ENCODE data around the gene LPIN1. TPM values are rescaled to one million over a fixed set of nuclear protein-coding genes. Genes with fewer than 3 reads are reported as not detected.
"Not testable (repeated sequence)": the region's sequence is repeated elsewhere in the genome, so short reads cannot be mapped to it uniquely, and the experiment has no call there.

Gene LPIN1
- total and polyA plus RNA-seq, 4 experiments from 2014 or later: 13.3 to 83.9 (median 51.5) TPM

- no peak for DNase-seq
- Histone ChIP-seq H3K4me1 (ENCODE audit: insufficient read depth, low read length) (no peaks in the 10 kb centered on the region), H3K36me3 (ENCODE audit: insufficient read depth, low read length) (no peaks in the 10 kb centered on the region), H3K9me3 (ENCODE audit: control insufficient read depth in 1 of 2, low read length in 2 of 2) (no peaks in the 10 kb centered on the region), H3K27ac (ENCODE audit: low read depth, low read length) (no peak overlapping the region), H3K27me3 (ENCODE audit: insufficient read depth, low read length) (no peaks in the 10 kb centered on the region), H3K4me3 (ENCODE audit: low read length in 2 of 2) (no peak overlapping the region)
- Mint-ChIP-seq H3K4me1 (peaks cover 0 to 8% (median 3%) of the 10 kb centered on the region in 4 donors), H3K27me3 (peaks cover 11 to 19% of the 10 kb centered on the region in 2 donors), H3K9me3 (no peaks in the 10 kb centered on the region), H3K4me3 (no peak overlapping the region), H3K27ac (no peak overlapping the region), H3K36me3 (no peaks in the 10 kb centered on the region)
- CTCF ChIA-PET (ENCODE audit: partially characterized antibody): interaction anchor here (0.6 to 1.7 kb wide), 3 partner anchors 47 to 1274 kb away, joined by 3 to 5 read pairs (median 3); no protein-coding TSS in a partner anchor
- POLR2A ChIA-PET (ENCODE audit: partially characterized antibody): no interaction called here
- intact Hi-C loops (cut with micrococcal nuclease): no loop called here
These were observed 13.8 kb upstream of the LPIN1 start for GRCh38 chr2:11732587-11732986.

GRCh38 chr2:11737852-11738251, 8.6 kb upstream of the LPIN1 start:
- not testable (repeated sequence) for H3K36me3 ChIP-seq (ENCODE audit: insufficient read depth, low read length); H3K27ac Mint-ChIP-seq; DNase-seq; H3K9me3 Mint-ChIP-seq; H3K36me3 Mint-ChIP-seq; H3K4me3 Mint-ChIP-seq; H3K4me1 ChIP-seq (ENCODE audit: insufficient read depth, low read length); H3K27me3 ChIP-seq (ENCODE audit: insufficient read depth, low read length); H3K4me3 ChIP-seq (ENCODE audit: low read length in 2 of 2); H3K9me3 ChIP-seq (ENCODE audit: control insufficient read depth in 1 of 2, low read length in 2 of 2); H3K27me3 Mint-ChIP-seq; H3K27ac ChIP-seq (ENCODE audit: low read depth, low read length)
- intact Hi-C loops (cut with micrococcal nuclease): loop anchor here (1.0 kb wide), 1 partner anchor 41 kb away; no protein-coding TSS in a partner anchor
- ChIA-PET CTCF (ENCODE audit: partially characterized antibody) (interaction anchor here (1.2 to 7.6 kb wide), 4 partner anchors 16 to 46 kb away, joined by 5 to 110 read pairs (median 10); no protein-coding TSS in a partner anchor), POLR2A (ENCODE audit: partially characterized antibody) (interaction anchor here (1.2 kb wide), 1 partner anchor 42 kb away, joined by 3 read pairs; no protein-coding TSS in a partner anchor)
- H3K4me1 Mint-ChIP-seq: peaks cover 0 to 10% (median 4%) of the 10 kb centered on the region in 4 donors

GRCh38 chr2:11738589-11739436, 7.6 kb upstream of the LPIN1 start:
- ChIA-PET POLR2A (ENCODE audit: partially characterized antibody) (interaction anchor here (0.6 to 1.8 kb wide), 4 partner anchors 8 to 41 kb away, joined by 3 to 7 read pairs (median 3); partner anchors contain the start of gene LPIN1), CTCF (ENCODE audit: partially characterized antibody) (interaction anchor here (0.8 to 7.6 kb wide), 13 partner anchors 8 to 45 kb away, joined by 3 to 110 read pairs (median 5); no protein-coding TSS in a partner anchor)
- Histone ChIP-seq H3K9me3 (ENCODE audit: control insufficient read depth in 1 of 2, low read length in 2 of 2) (no peaks in the 10 kb centered on the region), H3K27me3 (ENCODE audit: insufficient read depth, low read length) (no peaks in the 10 kb centered on the region), H3K27ac (ENCODE audit: low read depth, low read length) (no peak overlapping the region), H3K36me3 (ENCODE audit: insufficient read depth, low read length) (no peaks in the 10 kb centered on the region), H3K4me3 (ENCODE audit: low read length in 2 of 2) (no peak overlapping the region), H3K4me1 (ENCODE audit: insufficient read depth, low read length) (peaks cover 11% of the 10 kb centered on the region)
- Mint-ChIP-seq H3K27ac (peak overlapping the region in 1 of 7 donors; percentile 36), H3K36me3 (no peaks in the 10 kb centered on the region), H3K9me3 (no peaks in the 10 kb centered on the region), H3K4me3 (no peak overlapping the region), H3K4me1 (peaks cover 3 to 20% (median 8%) of the 10 kb centered on the region in 4 donors), H3K27me3 (peaks cover 0 to 3% of the 10 kb centered on the region in 2 donors)
- intact Hi-C loops (cut with micrococcal nuclease): loop anchor here (1.0 kb wide), 1 partner anchor 40 kb away; no protein-coding TSS in a partner anchor
- peak in 2 of 5 donors; percentile 31 to 49 for DNase-seq

GRCh38 chr2:11740723-11741122, 5.7 kb upstream of the LPIN1 start:
- Mint-ChIP-seq H3K27ac (peak overlapping the region in 2 of 7 donors; percentile 18 to 21), H3K36me3 (no peaks in the 10 kb centered on the region), H3K9me3 (no peaks in the 10 kb centered on the region), H3K4me1 (peaks cover 18 to 37% (median 21%) of the 10 kb centered on the region in 4 donors), H3K4me3 (no peak overlapping the region), H3K27me3 (no peaks in the 10 kb centered on the region)
- intact Hi-C loops (cut with micrococcal nuclease): loop anchor here (10.0 kb wide), 1 partner anchor 396 kb away; the partner anchor contains the start of gene ROCK2
- ChIA-PET CTCF (ENCODE audit: partially characterized antibody) (interaction anchor here (0.7 to 7.6 kb wide), 5 partner anchors 10 to 60 kb away, joined by 3 to 110 read pairs (median 4); no protein-coding TSS in a partner anchor), POLR2A (ENCODE audit: partially characterized antibody) (interaction anchor here (2.6 kb wide), 1 partner anchor 13 kb away, joined by 6 read pairs; no protein-coding TSS in a partner anchor)
- Histone ChIP-seq H3K27ac (ENCODE audit: low read depth, low read length) (no peak overlapping the region), H3K4me3 (ENCODE audit: low read length in 2 of 2) (no peak overlapping the region), H3K4me1 (ENCODE audit: insufficient read depth, low read length) (peaks cover 31% of the 10 kb centered on the region), H3K36me3 (ENCODE audit: insufficient read depth, low read length) (no peaks in the 10 kb centered on the region), H3K9me3 (ENCODE audit: control insufficient read depth in 1 of 2, low read length in 2 of 2) (no peaks in the 10 kb centered on the region), H3K27me3 (ENCODE audit: insufficient read depth, low read length) (no peaks in the 10 kb centered on the region)
- DNase-seq: no peak

GRCh38 chr2:11742317-11742701, 4.1 kb upstream of the LPIN1 start:
- Histone ChIP-seq H3K9me3 (ENCODE audit: control insufficient read depth in 1 of 2, low read length in 2 of 2) (no peaks in the 10 kb centered on the region), H3K4me1 (ENCODE audit: insufficient read depth, low read length) (peaks cover 39% of the 10 kb centered on the region), H3K27ac (ENCODE audit: low read depth, low read length) (no peak overlapping the region), H3K27me3 (ENCODE audit: insufficient read depth, low read length) (no peaks in the 10 kb centered on the region), H3K36me3 (ENCODE audit: insufficient read depth, low read length) (no peaks in the 10 kb centered on the region), H3K4me3 (ENCODE audit: low read length in 2 of 2) (no peak overlapping the region)
- ChIA-PET POLR2A (ENCODE audit: partially characterized antibody) (interaction anchor here (1.3 to 1.5 kb wide), 2 partner anchors 15 to 37 kb away, joined by 3 read pairs; no protein-coding TSS in a partner anchor), CTCF (ENCODE audit: partially characterized antibody) (interaction anchor here (0.7 to 7.6 kb wide), 8 partner anchors 8 to 54 kb away, joined by 3 to 110 read pairs (median 5); no protein-coding TSS in a partner anchor)
- DNase-seq: no peak
- Mint-ChIP-seq H3K4me3 (no peak overlapping the region), H3K9me3 (no peaks in the 10 kb centered on the region), H3K27me3 (no peaks in the 10 kb centered on the region), H3K4me1 (peaks cover 23 to 45% (median 30%) of the 10 kb centered on the region in 4 donors), H3K36me3 (no peaks in the 10 kb centered on the region), H3K27ac (peak overlapping the region in 3 of 7 donors; percentile 46 to 78 (median 70))
- intact Hi-C loops (cut with micrococcal nuclease): loop anchor here (10.0 kb wide), 1 partner anchor 398 kb away; the partner anchor contains the start of gene ROCK2

GRCh38 chr2:11742702-11743357, 3.6 kb upstream of the LPIN1 start:
- Histone ChIP-seq H3K27me3 (ENCODE audit: insufficient read depth, low read length) (no peaks in the 10 kb centered on the region), H3K4me3 (ENCODE audit: low read length in 2 of 2) (no peak overlapping the region), H3K9me3 (ENCODE audit: control insufficient read depth in 1 of 2, low read length in 2 of 2) (no peaks in the 10 kb centered on the region), H3K36me3 (ENCODE audit: insufficient read depth, low read length) (no peaks in the 10 kb centered on the region), H3K27ac (ENCODE audit: low read depth, low read length) (no peak overlapping the region), H3K4me1 (ENCODE audit: insufficient read depth, low read length) (peaks cover 44% of the 10 kb centered on the region)
- ChIA-PET CTCF (ENCODE audit: partially characterized antibody) (interaction anchor here (0.7 to 16.7 kb wide), 7 partner anchors 7 to 55 kb away, joined by 4 to 258 read pairs (median 14); no protein-coding TSS in a partner anchor), POLR2A (ENCODE audit: partially characterized antibody) (interaction anchor here (1.2 to 1.5 kb wide), 2 partner anchors 32 to 37 kb away, joined by 3 to 4 read pairs; no protein-coding TSS in a partner anchor)
- intact Hi-C loops (cut with micrococcal nuclease): loop anchor here (10.0 kb wide), 1 partner anchor 398 kb away; the partner anchor contains the start of gene ROCK2
- no peak for DNase-seq
- H3K4me3 Mint-ChIP-seq: no peak overlapping the region
- H3K4me1 Mint-ChIP-seq: peaks cover 25 to 45% (median 34%) of the 10 kb centered on the region in 4 donors
- peak overlapping the region in 5 of 7 donors; percentile 58 to 78 (median 71) for H3K27ac Mint-ChIP-seq
- H3K9me3 Mint-ChIP-seq: no peaks in the 10 kb centered on the region
- H3K27me3 Mint-ChIP-seq: no peaks in the 10 kb centered on the region
- H3K36me3 Mint-ChIP-seq: peaks cover 0 to 5% of the 10 kb centered on the region in 2 donors
